Measurements from ENCODE around the gene OR6N2. TPM values are rescaled to one million over a fixed set of nuclear protein-coding genes. Genes with fewer than 3 reads are reported as not detected.

Gene OR6N2
- total RNA-seq, 3 donors from 2014 or later: not detected

DNA sequence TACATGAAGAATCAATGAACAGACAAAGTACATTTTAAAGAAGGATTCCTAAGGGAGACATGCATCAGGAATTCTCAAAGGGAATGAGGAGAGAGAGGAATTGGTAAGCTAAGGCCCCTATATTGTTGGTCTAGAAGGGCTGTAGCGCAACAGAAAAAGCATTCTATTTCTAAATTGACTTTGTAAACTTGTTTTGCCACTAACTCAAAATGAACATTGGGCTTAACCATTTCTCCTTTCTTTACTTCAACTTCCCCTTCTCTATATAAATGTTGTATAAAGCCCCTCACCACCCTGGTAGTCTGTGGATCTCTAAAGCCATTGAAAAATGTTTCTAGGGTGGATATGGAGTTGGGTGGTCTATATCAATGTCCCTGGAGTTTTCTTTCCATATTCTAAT lies 20.4 kb upstream of the OR6N2 start:
- no peak for DNase-seq
- H3K4me3 Mint-ChIP-seq: no peak overlapping the region
- no peak for ATAC-seq

DNA sequence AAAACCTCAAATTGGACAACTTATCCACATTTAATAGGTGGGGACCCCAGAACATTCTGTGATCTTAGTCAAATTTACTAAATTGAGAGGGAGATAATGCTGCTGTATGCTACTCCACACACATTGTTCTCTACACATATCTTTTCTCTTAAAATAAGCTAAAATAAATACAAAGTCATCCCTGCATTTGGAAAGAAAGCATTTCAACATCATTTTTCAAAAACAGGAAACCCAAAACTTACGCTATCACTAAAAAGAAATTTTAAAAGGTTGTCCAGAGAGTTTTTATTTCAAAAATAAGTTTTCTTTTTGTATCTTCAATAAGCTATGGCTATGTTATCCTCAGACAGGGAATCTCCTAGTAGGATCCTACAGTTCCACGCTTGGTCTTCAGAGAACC lies 19.5 kb upstream of the OR6N2 start:
- Mint-ChIP-seq H3K9me3 (no peaks in the 10 kb centered on the region), H3K4me1 (ENCODE audit: low read depth) (peaks cover 4% of the 10 kb centered on the region), H3K27me3 (ENCODE audit: low read depth) (peaks cover 3% of the 10 kb centered on the region), H3K4me3 (no peak overlapping the region), H3K36me3 (ENCODE audit: insufficient read depth) (no peaks in the 10 kb centered on the region)
- no peak for ATAC-seq
- no peak for DNase-seq

More for the DNA sequence above, 20.4 kb upstream of the OR6N2 start:
- H3K4me1 Mint-ChIP-seq (ENCODE audit: low read depth): peaks cover 4% of the 10 kb centered on the region
- H3K36me3 Mint-ChIP-seq (ENCODE audit: insufficient read depth): no peaks in the 10 kb centered on the region
- H3K9me3 Mint-ChIP-seq: no peaks in the 10 kb centered on the region
- H3K27me3 Mint-ChIP-seq (ENCODE audit: low read depth): peaks cover 3% of the 10 kb centered on the region

DNA sequence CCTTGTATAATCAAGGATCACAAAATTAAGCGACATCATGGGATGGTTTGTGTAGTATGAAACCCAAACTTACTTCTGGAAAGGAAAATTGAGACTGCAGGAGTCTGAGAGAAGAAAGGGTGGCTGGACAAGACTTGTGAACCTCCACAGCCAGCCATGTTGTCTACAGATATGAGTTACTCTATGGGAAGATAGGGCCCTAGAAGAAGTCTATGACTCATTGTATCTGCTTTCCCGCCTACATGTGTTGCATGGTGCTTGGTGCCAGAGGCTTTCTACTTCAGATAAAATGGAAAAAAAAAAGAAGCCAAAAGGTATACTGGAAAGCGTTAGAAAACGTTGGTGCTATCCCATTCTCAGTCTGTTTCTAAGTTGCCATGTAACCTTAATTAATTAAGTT lies 18.7 kb upstream of the OR6N2 start:
- peaks cover 4% of the 10 kb centered on the region for H3K4me1 Mint-ChIP-seq (ENCODE audit: low read depth)
- ATAC-seq (peak; percentile 46 to 79), DNase-seq (no peak)
- H3K36me3 Mint-ChIP-seq (ENCODE audit: insufficient read depth): no peaks in the 10 kb centered on the region
- H3K4me3 Mint-ChIP-seq: no peak overlapping the region
- no peaks in the 10 kb centered on the region for H3K9me3 Mint-ChIP-seq
- peaks cover 3% of the 10 kb centered on the region for H3K27me3 Mint-ChIP-seq (ENCODE audit: low read depth)

DNA sequence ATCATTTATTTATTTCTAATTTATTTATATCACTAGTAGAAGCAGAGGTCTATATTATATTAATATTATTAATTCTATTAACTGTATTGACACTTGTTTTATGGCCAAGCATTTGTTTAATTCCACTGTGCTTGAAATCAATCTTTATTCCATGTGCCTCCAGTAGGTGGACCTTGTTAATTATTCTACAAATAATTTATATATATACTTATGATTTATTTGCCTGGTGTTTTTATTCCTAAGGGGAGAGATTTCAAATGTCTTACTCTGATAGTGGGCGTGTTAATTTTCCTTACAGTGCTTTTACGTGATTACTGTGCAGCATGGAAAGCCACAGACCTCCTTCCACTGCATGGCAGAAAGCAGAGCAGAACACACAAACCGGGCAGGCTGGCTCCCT lies 17.5 kb upstream of the OR6N2 start:
- DNase-seq: no peak
- Mint-ChIP-seq H3K36me3 (ENCODE audit: insufficient read depth) (no peaks in the 10 kb centered on the region), H3K9me3 (no peaks in the 10 kb centered on the region), H3K4me3 (no peak overlapping the region), H3K4me1 (ENCODE audit: low read depth) (peaks cover 4% of the 10 kb centered on the region), H3K27me3 (ENCODE audit: low read depth) (peaks cover 2% of the 10 kb centered on the region)
- no peak for ATAC-seq

DNA sequence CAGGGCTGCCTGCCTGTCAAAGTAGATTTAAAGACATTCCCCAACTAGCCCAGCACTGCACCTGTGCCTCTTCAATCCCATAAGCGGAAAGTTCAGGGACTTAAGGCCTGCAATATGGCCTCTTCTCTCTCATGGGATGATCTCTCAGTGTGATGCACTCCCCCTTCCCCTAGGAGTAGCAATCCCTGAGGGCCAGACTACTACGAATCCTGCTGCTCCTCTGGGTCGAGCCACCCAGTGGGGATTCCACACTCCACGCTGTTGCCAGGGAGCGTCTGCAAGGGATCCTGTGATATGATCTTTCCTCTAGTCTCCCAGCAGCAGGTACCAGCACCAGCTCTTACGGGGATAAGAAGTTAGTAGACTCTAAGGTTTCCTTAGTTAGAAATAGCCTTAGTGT lies 13.2 kb upstream of the OR6N2 start:
- DNase-seq (no peak), ATAC-seq (no peak)
- H3K4me3 Mint-ChIP-seq: no peak overlapping the region
- no peaks in the 10 kb centered on the region for H3K36me3 Mint-ChIP-seq (ENCODE audit: insufficient read depth)
- H3K9me3 Mint-ChIP-seq: no peaks in the 10 kb centered on the region
- no peaks in the 10 kb centered on the region for H3K4me1 Mint-ChIP-seq (ENCODE audit: low read depth)
- H3K27me3 Mint-ChIP-seq (ENCODE audit: low read depth): no peaks in the 10 kb centered on the region

DNA sequence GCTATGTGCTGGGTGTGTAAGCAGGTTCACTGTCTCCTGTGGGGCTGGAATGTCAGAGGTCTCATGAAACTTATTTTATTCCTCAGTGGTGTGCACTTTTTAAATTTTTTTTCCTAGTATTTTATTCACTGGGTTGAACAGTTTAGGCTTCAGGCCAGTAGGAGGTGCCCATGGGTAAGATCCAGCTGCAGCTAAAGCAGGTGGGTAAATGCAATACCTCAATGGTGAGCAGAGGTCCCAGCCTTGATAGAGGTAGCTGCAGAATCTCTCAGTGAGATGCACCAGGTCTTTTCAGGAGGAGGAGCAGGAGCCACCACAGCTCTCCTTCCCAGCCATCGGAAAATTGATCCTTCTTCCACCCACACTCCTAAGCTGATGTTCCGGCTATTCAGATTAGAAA lies 12.6 kb upstream of the OR6N2 start:
- no peaks in the 10 kb centered on the region for H3K9me3 Mint-ChIP-seq
- peak in 1 of 2 donors; percentile 43 for ATAC-seq
- peak; percentile 11 for DNase-seq
- H3K4me3 Mint-ChIP-seq: no peak overlapping the region
- no peaks in the 10 kb centered on the region for H3K27me3 Mint-ChIP-seq (ENCODE audit: low read depth)
- no peaks in the 10 kb centered on the region for H3K36me3 Mint-ChIP-seq (ENCODE audit: insufficient read depth)
- no peaks in the 10 kb centered on the region for H3K4me1 Mint-ChIP-seq (ENCODE audit: low read depth)

DNA sequence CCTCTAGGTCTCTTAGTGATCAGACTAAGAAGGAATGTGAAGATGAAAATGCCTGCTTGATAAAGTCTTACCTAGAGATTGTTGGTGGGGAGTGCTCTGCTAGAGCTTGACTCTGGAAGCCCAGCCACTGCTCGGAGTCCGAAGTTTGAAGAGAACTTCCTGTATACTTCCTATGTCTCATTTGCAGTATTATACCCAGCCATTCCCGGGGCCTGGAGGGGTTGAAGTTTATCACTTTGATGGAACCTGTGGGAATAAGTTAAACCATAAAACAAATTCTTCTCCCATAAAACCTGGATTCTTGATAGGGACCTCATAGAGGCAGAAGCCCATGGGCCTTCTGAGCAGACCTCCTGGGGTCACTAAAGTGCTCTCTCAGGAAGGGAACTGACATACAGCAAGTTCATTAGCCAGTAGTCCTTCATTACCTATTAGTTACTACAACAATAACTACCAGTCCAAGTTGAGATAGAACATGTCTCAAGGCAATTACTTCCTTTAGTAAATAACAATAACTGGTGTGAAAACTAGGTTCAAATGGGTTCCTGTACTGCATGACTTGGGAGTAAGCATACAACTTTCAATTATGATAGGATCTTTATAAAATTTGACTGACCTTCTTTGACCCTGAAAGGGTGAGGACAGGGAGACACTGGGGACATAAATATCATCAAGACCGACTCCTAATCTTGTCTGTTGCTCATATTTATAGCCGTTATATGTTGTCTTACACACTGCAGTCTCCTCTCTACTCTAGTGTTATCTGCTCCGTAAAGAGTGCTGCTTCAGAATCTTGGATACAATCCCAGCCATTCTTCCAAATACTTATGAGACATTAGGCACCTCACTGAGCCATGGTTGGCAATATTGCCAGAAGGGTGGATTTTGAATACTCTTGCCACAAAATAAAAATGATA lies 8.8 kb downstream of the OR6N2 start, which contains the start of gene OR6N1:
OR6N1 (minus strand) TSS at position 246 of the 917 bp plus-strand sequence. CDS start 5,513 bp downstream, outside the sequence.
- no peak within 1 kb of the TSS for H3K4me3 Mint-ChIP-seq
- no peaks in the 10 kb centered on the region for H3K36me3 Mint-ChIP-seq (ENCODE audit: insufficient read depth)
- DNase-seq (no peak), ATAC-seq (no peak)
- no peaks in the 10 kb centered on the region for H3K4me1 Mint-ChIP-seq (ENCODE audit: low read depth)
- no peaks in the 10 kb centered on the region for H3K9me3 Mint-ChIP-seq
- peaks cover 7% of the 10 kb centered on the region for H3K27me3 Mint-ChIP-seq (ENCODE audit: low read depth)

DNA sequence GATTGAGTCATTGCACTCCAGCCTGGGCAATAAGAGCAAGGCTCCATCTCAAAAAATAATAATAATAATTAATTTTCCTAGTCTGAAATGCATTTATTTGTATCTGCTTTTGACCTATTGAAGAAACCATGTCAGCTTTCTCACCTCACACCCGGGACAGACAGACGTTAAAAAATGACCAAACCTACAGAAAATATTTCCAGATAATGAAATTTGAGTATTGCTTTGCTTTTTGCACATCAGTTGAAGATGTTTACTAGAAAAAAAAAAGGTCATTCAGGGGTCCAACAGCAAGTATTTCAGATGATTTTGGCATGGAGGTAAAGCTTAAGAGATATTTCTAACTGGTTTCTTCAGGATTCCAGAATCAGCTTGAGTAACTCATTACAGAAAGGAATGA lies 26.6 kb downstream of the OR6N2 start, which contains the start of gene OR6K6:
OR6K6 (plus strand) TSS at position 301 of the 400 bp plus-strand sequence. CDS start 168 bp downstream, outside the sequence.
- ATAC-seq (no peak), DNase-seq (no peak)
- Mint-ChIP-seq H3K4me1 (ENCODE audit: low read depth) (no peaks in the 10 kb centered on the region), H3K4me3 (no peak within 1 kb of the TSS), H3K9me3 (peaks cover 4% of the 10 kb centered on the region), H3K36me3 (ENCODE audit: insufficient read depth) (no peaks in the 10 kb centered on the region), H3K27me3 (ENCODE audit: low read depth) (peaks cover 18% of the 10 kb centered on the region)

DNA sequence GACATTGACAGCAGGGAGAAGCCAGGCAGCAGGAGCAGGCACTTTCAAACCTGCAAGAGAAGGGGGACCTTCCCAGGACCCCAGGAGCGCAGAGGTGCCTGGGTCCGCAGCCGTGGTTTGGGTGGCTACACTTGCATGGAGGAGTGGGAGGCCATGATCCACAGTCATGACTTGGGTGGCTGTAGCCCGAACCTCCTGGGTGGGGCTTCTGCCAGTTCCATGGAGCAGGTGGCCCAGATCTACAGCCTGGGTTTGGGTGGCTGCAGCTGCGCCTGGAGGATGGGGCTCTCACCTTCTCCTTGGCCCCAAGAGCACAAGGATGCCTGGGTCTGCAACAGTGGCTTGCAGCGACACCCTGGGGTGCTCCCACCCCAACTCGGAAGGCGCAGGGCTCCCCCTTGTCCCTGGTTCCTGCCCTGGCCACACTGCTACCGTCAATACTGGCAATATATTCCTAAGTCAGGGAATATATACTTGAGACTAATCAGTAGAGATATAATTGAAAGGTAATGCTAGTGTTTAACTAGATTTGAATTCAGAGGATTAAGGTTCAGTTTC lies 28.8 kb downstream of the OR6N2 start:
- peaks cover 4% of the 10 kb centered on the region for H3K9me3 Mint-ChIP-seq
- no peaks in the 10 kb centered on the region for H3K36me3 Mint-ChIP-seq (ENCODE audit: insufficient read depth)
- H3K4me3 Mint-ChIP-seq: no peak overlapping the region
- H3K27me3 Mint-ChIP-seq (ENCODE audit: low read depth): peaks cover 18% of the 10 kb centered on the region
- H3K4me1 Mint-ChIP-seq (ENCODE audit: low read depth): no peaks in the 10 kb centered on the region
- no peak for ATAC-seq
- no peak for DNase-seq

DNA sequence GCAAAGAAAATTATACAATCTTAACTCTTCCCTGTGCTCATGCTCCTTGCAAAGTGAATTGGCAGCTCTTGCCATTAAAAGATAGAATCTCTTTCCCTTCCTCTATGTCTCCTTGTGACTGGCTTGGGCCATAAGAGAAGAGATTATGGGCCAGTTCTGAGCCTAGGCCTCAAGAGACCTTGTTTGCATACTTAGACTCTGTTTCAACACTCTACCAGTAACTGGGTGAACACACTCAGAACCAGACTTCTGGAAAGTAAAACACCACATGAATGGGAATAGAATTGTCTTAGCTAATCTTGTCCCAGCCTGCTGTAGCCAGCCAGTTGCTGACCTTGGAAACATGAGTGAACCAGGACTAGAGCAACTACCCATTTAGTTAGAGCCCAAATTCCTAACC lies 45.2 kb downstream of the OR6N2 start:
- Mint-ChIP-seq H3K9me3 (no peaks in the 10 kb centered on the region), H3K27me3 (ENCODE audit: low read depth) (peaks cover 13% of the 10 kb centered on the region), H3K36me3 (ENCODE audit: insufficient read depth) (no peaks in the 10 kb centered on the region), H3K4me3 (no peak overlapping the region), H3K4me1 (ENCODE audit: low read depth) (no peaks in the 10 kb centered on the region)
- DNase-seq (no peak), ATAC-seq (no peak)

DNA sequence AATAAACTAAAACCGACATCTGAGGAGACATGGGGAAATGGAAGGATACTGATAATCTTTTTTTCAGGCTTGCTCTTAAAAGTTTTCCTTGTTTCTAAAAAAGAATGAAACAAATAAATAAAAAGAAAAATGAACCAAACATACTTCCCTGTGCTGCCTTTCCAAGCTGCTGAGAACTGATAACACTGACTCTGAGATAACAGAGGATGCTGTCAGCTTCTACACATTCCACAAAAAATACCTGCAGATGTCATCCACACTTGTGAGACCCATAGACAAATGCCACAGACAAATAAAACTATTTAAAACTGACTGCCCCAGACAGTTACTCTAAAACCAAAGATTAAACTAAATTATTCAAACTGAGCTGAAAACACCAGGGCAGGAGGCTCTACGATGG lies 48.5 kb downstream of the OR6N2 start:
- Mint-ChIP-seq H3K4me3 (no peak overlapping the region), H3K27me3 (ENCODE audit: low read depth) (no peaks in the 10 kb centered on the region), H3K9me3 (no peaks in the 10 kb centered on the region), H3K4me1 (ENCODE audit: low read depth) (no peaks in the 10 kb centered on the region), H3K36me3 (ENCODE audit: insufficient read depth) (no peaks in the 10 kb centered on the region)
- ATAC-seq: no peak
- DNase-seq: no peak

DNA sequence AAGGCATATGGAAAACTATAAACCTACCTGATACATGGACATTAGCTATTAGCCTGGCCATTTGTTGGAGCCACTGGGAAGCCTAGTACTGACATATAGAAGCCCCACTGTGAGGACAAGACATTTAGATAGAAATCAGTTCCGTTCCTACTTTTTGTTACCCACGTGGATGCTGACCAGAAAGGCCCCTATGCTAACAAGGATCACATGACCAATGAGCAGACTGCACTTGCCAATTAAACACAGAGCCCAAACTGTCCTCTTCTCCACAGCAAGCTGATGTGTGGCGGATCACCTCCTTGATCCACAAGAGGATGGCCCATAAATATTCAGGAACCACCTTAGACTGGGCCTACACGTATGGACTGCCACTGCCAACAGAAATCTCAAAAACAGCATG lies 49.3 kb downstream of the OR6N2 start:
- DNase-seq (no peak), ATAC-seq (no peak)
- H3K4me1 Mint-ChIP-seq (ENCODE audit: low read depth): no peaks in the 10 kb centered on the region
- H3K27me3 Mint-ChIP-seq (ENCODE audit: low read depth): peaks cover 3% of the 10 kb centered on the region
- no peak overlapping the region for H3K4me3 Mint-ChIP-seq
- H3K9me3 Mint-ChIP-seq: no peaks in the 10 kb centered on the region
- no peaks in the 10 kb centered on the region for H3K36me3 Mint-ChIP-seq (ENCODE audit: insufficient read depth)

DNA sequence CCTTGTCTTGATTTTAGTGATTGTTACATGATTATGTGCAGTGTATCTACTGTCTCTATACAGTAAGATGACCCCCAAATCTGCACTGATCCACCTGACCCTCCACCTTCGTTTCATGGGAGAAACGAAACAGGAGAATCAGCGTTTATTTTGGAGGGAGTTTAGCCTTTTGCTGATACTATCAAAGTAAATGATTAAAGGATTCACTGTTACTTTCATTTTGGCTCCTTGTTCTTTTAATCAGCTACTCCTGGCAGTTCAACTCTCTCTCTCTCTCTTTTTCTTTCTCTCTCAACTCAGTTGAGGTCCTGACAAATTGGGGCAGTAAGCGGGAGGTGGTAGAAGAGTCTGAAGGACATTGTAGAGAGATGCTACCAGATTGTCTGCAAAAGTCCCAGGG lies 50.6 kb downstream of the OR6N2 start:
- H3K4me1 Mint-ChIP-seq (ENCODE audit: low read depth): no peaks in the 10 kb centered on the region
- DNase-seq: no peak
- no peaks in the 10 kb centered on the region for H3K9me3 Mint-ChIP-seq
- no peak overlapping the region for H3K4me3 Mint-ChIP-seq
- no peak for ATAC-seq
- H3K36me3 Mint-ChIP-seq (ENCODE audit: insufficient read depth): no peaks in the 10 kb centered on the region
- H3K27me3 Mint-ChIP-seq (ENCODE audit: low read depth): peaks cover 5% of the 10 kb centered on the region

DNA sequence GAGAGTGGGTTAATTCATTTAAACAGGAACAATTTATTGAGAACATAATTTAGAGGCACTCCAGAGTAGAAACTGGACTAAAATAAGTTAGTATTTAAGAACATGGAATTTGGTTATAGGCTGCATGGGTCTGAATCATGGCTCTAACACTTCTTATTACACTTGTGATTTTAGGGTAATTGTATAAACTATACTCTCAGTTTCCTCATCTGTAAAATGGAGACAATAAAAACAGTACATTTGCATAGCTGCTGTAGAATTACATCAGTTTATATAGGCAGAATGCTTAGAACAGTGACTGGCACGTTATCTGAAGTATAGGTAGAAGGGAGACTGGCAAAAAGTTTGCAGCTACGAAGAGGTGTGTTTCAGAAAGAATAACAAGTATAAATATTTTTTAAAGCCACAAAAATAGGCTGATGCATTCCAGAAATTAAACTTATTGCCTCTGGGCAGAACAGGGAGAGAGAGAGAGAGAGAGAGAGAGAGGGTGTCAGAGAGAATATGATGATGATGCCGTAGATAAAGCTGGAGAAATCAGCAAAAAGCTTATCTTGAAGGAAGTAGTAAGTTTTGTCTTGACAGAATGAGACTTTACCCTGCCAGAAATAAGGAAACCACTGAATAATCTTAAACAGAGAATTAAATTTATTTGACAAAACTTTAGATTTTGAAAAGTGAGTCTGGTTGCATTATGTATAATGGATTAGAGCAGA lies 52.3 kb downstream of the OR6N2 start:
- Mint-ChIP-seq H3K36me3 (ENCODE audit: insufficient read depth) (no peaks in the 10 kb centered on the region), H3K9me3 (no peaks in the 10 kb centered on the region), H3K27me3 (ENCODE audit: low read depth) (peaks cover 13% of the 10 kb centered on the region), H3K4me3 (no peak overlapping the region), H3K4me1 (ENCODE audit: low read depth) (no peaks in the 10 kb centered on the region)
- DNase-seq: no peak
- ATAC-seq: no peak
